A673 (cell line): ENCODE results near the gene DPM1.

Source experiments
- CTCF ChIP-seq: fragments of 300-800, 200-600 bp; sonication (generic); conservative IDR thresholded peaks from 2 replicates; pipeline ENCODE4 v1.5.1; 2017; ENCODE audit warnings: low read depth, mild to moderate bottlenecking, antibody characterized with exemption, low read length, moderate library complexity, mixed read lengths
- EZH2 ChIP-seq: fragments of 200-600 bp; sonication (generic); IDR thresholded peaks from 2 replicates; pipeline ENCODE4 v1.6.1; 2017; ENCODE audit warnings: borderline replicate concordance, low read depth, mild to moderate bottlenecking, mixed read lengths, antibody characterized with exemption, low read length; ENCODE audit not compliant: poor library complexity, severe bottlenecking

GRCh38 chr20:51001430-51002265 lies 43.3 kb upstream of the DPM1 start:
- no peak for TF ChIP-seq CTCF
- TF ChIP-seq EZH2, result no peak
